GM21825 (cell line): ENCODE results near the gene CD68.
A peak's percentile ranks its signal among the peaks of the same experiment; 100 is the strongest.
"Not testable (repeated sequence)": the region's sequence is repeated elsewhere in the genome, so short reads cannot be mapped to it uniquely, and the experiment has no call there.

ENCODE experiments used
- ATAC-seq: cut with Tn5 transposase; IDR thresholded peaks from one replicate; pipeline ENCODE4 v1.9.1; 2021; ENCODE audit warnings: mild to moderate bottlenecking, moderate library complexity; ENCODE audit not compliant: unreplicated experiment

The CD68 gene

DNA sequence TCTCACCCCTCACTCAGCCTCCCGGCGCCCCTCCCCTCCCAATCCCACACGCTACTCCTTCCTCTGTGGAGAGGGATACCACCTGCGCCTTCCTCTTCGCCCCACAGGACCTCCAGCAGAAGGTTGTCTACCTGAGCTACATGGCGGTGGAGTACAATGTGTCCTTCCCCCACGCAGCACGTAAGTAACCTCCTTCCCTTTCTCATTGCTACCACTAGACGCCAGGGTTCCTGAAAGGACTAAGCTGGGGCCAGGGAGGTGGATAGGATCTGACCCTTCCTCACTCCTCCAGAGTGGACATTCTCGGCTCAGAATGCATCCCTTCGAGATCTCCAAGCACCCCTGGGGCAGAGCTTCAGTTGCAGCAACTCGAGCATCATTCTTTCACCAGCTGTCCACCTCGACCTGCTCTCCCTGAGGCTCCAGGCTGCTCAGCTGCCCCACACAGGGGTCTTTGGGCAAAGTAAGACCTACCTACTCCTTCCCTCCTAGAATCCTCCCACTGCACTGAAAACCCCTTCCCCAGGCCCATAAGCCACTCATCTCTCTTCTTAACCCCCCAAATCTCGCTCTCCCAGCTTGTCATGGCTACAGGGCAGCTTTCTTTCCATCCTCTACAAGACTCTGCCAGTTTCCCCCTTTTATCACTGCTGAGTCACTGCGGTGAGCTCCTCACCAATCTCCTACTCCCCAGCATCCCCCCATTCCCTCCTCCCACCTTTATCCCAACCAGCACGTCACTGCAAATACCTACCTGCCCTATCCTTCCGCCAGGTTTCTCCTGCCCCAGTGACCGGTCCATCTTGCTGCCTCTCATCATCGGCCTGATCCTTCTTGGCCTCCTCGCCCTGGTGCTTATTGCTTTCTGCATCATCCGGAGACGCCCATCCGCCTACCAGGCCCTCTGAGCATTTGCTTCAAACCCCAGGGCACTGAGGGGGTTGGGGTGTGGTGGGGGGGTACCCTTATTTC, 1.5 kb downstream of the CD68 start:
- no peak for ATAC-seq

GRCh38 chr17:7582396-7583252, 3.2 kb downstream of the CD68 start:
- ATAC-seq: no peak

DNA sequence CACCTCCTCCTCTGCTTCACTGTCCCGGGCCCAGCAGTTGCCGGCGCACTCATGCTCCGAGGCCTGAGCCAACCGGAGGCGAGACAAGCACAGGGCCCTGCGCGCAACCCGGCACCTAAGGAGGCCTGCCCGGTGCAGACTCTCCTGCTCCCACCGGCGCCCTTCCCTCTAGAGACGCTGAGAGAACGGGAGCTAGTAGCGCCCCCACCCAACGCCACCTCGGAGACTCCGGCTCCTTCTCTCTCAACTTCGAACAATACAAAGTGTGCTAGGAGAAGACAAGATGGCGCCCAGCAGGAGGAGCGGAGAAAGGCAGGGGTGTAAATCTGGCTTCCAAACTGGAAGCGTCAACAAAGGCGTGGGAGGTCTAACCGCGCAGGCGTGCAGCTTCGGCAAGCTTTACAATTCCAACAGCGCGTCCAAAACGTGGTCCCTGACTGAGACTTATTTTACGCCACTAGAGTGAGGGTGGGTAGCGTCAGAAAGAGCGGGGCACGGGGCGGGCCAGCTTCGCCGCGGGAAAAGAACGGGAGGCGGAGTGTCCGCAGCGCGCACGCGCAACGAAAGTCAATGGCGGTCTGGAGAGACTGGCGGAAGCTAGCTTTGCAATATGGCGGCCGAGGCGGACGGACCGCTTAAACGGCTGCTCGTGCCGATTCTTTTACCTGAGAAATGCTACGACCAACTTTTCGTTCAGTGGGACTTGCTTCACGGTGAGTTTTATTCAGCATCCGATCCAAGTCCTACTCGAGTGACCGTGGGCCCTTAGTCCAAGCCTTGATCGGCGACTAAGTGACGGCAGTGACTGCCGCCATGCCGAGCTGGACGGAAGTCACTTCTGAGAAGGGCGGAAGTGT, 4.0 kb downstream of the CD68 start, which contains the start of gene MPDU1:
Gene MPDU1, plus strand, starts transcription at position 600 of the 857 bp plus-strand sequence. Its CDS starts 11 bp downstream, at position 611.
- ATAC-seq: peak; percentile 48

- ATAC-seq: no peak
These were observed 7.4 kb downstream of the CD68 start for GRCh38 chr17:7586673-7587419.

DNA sequence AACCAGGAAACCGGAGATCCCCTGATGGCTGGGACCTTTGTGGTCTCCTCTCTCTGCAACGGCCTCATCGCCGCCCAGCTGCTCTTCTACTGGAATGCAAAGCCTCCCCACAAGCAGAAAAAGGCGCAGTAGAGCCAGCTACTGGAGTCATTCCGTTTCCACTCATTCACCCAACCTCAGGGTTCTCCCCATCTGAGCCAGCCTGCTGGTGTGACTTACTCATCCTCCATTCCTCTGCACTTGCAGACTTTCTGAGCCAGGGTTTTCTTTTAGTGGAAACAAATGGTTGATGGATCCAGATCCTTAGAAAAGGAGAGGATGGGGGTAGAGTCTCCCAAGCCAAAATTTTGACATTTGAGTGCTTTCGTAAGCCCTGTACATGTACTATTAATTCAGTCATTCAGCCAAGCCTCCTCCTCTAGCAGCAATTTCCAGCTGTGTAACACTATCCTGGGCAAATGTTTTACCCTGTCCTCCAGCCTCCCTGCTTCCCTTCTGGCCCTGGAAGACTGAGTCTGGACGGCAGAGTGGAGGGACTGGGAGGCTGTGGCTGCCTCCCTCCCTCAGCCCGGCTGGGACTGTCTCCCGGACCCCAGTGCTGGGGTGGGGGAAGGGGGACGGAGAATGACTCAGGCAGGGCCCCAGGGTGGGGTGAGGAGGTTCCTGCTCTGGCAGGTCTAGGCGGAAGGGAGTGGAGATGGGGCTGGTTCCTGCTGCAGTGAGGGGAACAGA, 8.1 kb downstream of the CD68 start:
- ATAC-seq: no peak

- ATAC-seq: no peak
These were observed 9.2 kb downstream of the CD68 start for GRCh38 chr17:7588553-7589203.

- ATAC-seq: no peak
These were observed 9.9 kb downstream of the CD68 start for GRCh38 chr17:7589204-7589868.

DNA sequence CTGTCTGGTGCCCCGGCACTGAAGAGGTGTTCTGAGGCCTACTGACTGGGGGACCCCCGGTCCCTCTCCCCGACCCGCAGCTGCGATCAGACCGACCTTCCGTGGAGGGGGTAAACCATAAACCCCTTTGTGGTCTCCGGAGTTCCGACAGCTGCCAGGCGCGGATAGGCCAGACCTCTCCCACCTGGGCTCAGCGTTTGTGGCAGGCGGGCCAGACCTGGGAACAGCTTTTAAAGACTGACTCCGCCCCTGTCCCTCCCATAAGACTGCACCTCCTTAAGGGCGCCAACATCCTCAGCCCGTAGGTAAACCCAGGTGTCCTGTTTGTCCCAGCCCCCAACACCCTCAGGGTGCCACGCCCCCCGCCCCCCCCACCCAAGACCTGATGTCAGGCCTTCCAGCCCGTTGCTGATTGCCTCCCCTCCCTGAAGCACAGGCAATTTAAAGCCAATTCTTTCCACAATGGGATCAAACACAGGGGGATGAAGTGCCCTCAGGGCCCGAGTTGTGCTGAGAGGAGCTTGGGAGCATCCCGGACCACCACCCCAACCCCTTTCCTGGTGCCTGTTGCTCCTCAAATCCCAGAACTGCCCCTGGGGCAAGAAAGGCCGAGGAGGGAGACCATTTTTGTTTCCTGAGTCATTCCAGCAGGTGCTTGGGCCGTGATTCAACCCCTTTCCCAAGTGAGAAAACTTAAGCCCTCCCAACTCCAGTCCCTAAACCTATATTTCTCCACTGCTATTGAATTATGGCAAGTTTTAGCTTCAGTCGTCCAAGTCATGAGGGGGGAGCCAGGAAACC, 10.7 kb downstream of the CD68 start, which contains the start of gene SOX15:
Gene SOX15, minus strand, starts transcription at position 204 of the 801 bp plus-strand sequence. CDS start 418 bp downstream, outside the sequence.
- no peak for ATAC-seq

GRCh38 chr17:7590743-7591142, 11.3 kb downstream of the CD68 start:
- ATAC-seq: no peak

GRCh38 chr17:7591596-7591995, 12.2 kb downstream of the CD68 start:
- no peak for ATAC-seq

- ATAC-seq: no peak
These were observed 13.1 kb downstream of the CD68 start for GRCh38 chr17:7592422-7593021.

DNA sequence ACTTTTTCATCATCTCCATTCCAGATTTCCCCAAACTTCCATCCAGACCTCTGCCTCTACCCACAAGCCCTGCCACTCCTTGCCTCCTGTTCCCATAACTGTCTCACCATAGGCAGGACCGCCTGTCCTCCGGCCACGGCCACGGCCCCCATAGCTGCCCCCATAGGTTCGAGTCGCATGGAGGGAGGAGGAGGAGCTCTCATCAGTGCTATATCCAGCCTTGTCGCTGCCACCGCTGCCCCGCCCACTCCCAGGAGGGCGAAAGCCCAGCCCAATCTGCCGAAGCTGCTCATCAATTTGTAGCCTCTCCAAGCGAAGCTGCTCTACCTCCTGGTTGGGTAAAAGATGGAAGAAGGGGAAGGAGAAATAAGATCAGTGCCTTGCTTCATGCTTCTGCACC, 13.9 kb downstream of the CD68 start:
- no peak for ATAC-seq

- ATAC-seq: not testable (repeated sequence)
These were observed 18.1 kb downstream of the CD68 start for GRCh38 chr17:7597561-7597960.

DNA sequence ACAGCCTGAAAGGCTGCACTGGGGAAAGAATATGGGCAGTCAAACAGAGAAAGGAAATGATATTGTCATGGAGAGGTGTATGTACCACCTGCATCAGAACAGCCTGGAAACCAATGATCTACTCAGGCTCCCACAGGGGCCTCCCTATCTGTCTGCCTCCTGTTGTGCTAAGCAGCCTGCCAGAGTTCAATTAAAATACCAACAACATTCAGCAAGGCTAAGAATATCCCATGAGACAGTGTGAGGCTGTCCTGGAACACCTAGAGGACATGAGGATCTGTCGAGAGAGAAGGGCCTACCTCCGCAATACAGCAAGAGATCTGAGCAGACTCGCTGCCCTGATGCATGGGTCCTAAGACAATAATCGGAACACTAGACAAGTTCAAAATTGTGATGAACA, 26.8 kb downstream of the CD68 start:
- no peak for ATAC-seq

- ATAC-seq: no peak
These were observed 31.2 kb downstream of the CD68 start for GRCh38 chr17:7610641-7611040.

DNA sequence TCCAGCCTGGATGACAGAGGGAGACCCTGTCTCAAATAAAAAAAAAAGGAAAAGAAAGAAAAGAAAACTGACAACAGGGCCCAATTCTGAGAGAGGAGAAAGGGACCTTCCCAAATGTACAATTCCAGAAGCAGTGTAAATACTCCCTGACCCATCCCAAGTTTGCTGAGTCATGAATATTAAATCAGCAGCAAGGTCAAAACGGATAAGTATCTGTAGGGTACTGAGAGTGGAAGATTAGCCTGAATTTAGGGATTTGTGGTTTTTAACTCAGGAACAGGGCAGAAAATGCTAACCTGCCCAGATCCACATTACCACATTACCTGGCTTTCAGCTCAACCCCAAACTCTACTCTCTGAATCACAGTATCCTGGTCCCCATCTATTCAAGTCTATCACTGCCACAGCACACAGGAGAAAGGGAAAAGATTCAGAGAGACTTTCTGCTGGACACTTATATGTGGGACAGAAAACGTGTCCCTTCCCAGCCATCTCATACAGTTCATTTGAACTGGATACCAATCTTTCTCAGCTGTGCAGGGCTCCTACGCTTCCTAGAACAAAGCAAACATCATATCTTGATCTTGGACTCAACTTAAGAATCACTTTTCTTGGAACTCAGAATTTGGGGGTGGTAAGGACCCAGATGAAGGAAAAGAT, 32.3 kb downstream of the CD68 start:
- ATAC-seq: no peak
